ENCODE measurements around the gene SACS. TPM values are rescaled to one million over a fixed set of nuclear protein-coding genes. Genes with fewer than 3 reads are reported as not detected.

The SACS gene
- total RNA-seq, 1 experiment from 2014 or later, result 19.8 TPM

- intact Hi-C loops (cut with micrococcal nuclease; ENCODE audit: unreplicated experiment) (no loop called here), in situ Hi-C loops (cut with HindIII; ENCODE audit: low pct_unique_long_range_greater_than_20kb, low sequenced_read_pairs) (no loop called here)
- POLR2A ChIA-PET, result no interaction called here
These were observed 43.6 kb upstream of the SACS start for GRCh38 chr13:23477101-23477500.

GRCh38 chr13:23473221-23473620 lies 39.7 kb upstream of the SACS start:
- DNase-seq (ENCODE audit: low read depth, low spot score) (no peak), ATAC-seq (no peak)
- BruUV-seq (replicated peaks), result no TSS peak
- TF ChIP-seq, protein P1, sequence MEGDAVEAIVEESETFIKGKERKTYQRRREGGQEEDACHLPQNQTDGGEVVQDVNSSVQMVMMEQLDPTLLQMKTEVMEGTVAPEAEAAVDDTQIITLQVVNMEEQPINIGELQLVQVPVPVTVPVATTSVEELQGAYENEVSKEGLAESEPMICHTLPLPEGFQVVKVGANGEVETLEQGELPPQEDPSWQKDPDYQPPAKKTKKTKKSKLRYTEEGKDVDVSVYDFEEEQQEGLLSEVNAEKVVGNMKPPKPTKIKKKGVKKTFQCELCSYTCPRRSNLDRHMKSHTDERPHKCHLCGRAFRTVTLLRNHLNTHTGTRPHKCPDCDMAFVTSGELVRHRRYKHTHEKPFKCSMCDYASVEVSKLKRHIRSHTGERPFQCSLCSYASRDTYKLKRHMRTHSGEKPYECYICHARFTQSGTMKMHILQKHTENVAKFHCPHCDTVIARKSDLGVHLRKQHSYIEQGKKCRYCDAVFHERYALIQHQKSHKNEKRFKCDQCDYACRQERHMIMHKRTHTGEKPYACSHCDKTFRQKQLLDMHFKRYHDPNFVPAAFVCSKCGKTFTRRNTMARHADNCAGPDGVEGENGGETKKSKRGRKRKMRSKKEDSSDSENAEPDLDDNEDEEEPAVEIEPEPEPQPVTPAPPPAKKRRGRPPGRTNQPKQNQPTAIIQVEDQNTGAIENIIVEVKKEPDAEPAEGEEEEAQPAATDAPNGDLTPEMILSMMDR (IDR thresholded peaks at IDR 0.05), result no peak
- TF ChIP-seq SIN3A (IDR thresholded peaks at IDR 0.05; ENCODE audit: borderline replicate concordance, insufficient read depth, low read depth, low read length) (no peak), POLR2AphosphoS5 (IDR thresholded peaks at IDR 0.05; ENCODE audit: low read depth, low read length) (no peak)
- TF ChIP-seq, protein P2, sequence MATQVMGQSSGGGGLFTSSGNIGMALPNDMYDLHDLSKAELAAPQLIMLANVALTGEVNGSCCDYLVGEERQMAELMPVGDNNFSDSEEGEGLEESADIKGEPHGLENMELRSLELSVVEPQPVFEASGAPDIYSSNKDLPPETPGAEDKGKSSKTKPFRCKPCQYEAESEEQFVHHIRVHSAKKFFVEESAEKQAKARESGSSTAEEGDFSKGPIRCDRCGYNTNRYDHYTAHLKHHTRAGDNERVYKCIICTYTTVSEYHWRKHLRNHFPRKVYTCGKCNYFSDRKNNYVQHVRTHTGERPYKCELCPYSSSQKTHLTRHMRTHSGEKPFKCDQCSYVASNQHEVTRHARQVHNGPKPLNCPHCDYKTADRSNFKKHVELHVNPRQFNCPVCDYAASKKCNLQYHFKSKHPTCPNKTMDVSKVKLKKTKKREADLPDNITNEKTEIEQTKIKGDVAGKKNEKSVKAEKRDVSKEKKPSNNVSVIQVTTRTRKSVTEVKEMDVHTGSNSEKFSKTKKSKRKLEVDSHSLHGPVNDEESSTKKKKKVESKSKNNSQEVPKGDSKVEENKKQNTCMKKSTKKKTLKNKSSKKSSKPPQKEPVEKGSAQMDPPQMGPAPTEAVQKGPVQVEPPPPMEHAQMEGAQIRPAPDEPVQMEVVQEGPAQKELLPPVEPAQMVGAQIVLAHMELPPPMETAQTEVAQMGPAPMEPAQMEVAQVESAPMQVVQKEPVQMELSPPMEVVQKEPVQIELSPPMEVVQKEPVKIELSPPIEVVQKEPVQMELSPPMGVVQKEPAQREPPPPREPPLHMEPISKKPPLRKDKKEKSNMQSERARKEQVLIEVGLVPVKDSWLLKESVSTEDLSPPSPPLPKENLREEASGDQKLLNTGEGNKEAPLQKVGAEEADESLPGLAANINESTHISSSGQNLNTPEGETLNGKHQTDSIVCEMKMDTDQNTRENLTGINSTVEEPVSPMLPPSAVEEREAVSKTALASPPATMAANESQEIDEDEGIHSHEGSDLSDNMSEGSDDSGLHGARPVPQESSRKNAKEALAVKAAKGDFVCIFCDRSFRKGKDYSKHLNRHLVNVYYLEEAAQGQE (IDR thresholded peaks at IDR 0.05; ENCODE audit: insufficient read depth in 1 of 2, low read depth in 2 of 2, low read length in 1 of 2), result no peak
- no peaks in the 10 kb centered on the region for H3K4me1 ChIP-seq (ENCODE audit: control insufficient read depth, insufficient read depth, low read length)
- in situ Hi-C loops (cut with HindIII; ENCODE audit: low pct_unique_long_range_greater_than_20kb, low sequenced_read_pairs) (no loop called here), intact Hi-C loops (cut with micrococcal nuclease; ENCODE audit: unreplicated experiment) (no loop called here)
- H3K4me3 ChIP-seq (ENCODE audit: low read depth in 2 of 2, low read length in 2 of 2), result no peak overlapping the region
- no peaks in the 10 kb centered on the region for H3K27me3 ChIP-seq (ENCODE audit: control insufficient read depth, insufficient read depth, low read length)
- no peaks in the 10 kb centered on the region for H3K9me3 ChIP-seq (ENCODE audit: control insufficient read depth, insufficient read depth, low read depth, low read length)
- H3K27ac ChIP-seq (ENCODE audit: low read length), result no peak overlapping the region
- ChIA-PET CTCF (no interaction called here), POLR2A (no interaction called here)
- H3K36me3 ChIP-seq (ENCODE audit: control insufficient read depth, insufficient read depth, low read length), result no peaks in the 10 kb centered on the region

More at GRCh38 chr13:23477101-23477500, 43.6 kb upstream of the SACS start:
- Histone ChIP-seq H3K27ac (ENCODE audit: low read length) (no peak overlapping the region), H3K4me1 (ENCODE audit: control insufficient read depth, insufficient read depth, low read length) (no peaks in the 10 kb centered on the region), H3K9me3 (ENCODE audit: control insufficient read depth, insufficient read depth, low read depth, low read length) (no peaks in the 10 kb centered on the region; the same call in 1 of the 2 replicates), H3K36me3 (ENCODE audit: control insufficient read depth, insufficient read depth, low read length) (no peaks in the 10 kb centered on the region), H3K27me3 (ENCODE audit: control insufficient read depth, insufficient read depth, low read length) (no peaks in the 10 kb centered on the region), H3K4me3 (ENCODE audit: low read depth in 2 of 2, low read length in 2 of 2) (no peak overlapping the region)
- CTCF ChIA-PET, result no interaction called here
- no TSS peak for BruUV-seq (replicated peaks)
- ATAC-seq (no peak), DNase-seq (ENCODE audit: low read depth, low spot score) (no peak)
- TF ChIP-seq SIN3A (IDR thresholded peaks at IDR 0.05; ENCODE audit: borderline replicate concordance, insufficient read depth, low read depth, low read length), result no peak
- no peak for TF ChIP-seq TCF7L2 (IDR thresholded peaks at IDR 0.05; ENCODE audit: low read depth, low read length)

DNA sequence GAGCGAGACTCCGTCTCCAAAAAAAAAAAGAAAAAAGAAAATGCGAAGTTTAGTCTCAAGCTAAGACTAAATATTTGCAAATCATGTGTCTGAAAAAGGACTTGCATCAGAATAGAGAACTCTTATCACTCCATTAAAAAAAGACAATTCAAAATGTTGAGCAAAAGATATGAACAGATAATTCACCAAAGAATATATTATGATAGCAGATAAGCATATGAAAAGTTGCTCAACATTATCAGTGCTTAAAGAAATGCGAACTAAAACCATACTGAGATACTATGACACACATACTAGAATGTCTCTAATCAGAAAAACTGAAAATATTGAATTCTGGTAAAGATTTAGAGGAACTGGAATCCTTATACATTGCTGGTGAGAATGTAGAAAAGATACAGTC lies 38.7 kb upstream of the SACS start:
- ChIA-PET CTCF (no interaction called here), POLR2A (no interaction called here)
- intact Hi-C loops (cut with micrococcal nuclease; ENCODE audit: unreplicated experiment), result no loop called here
- in situ Hi-C loops (cut with HindIII; ENCODE audit: low pct_unique_long_range_greater_than_20kb, low sequenced_read_pairs), result no loop called here
- TF ChIP-seq, protein P1 (IDR thresholded peaks at IDR 0.05), result no peak
- TF ChIP-seq, protein P2 (IDR thresholded peaks at IDR 0.05; ENCODE audit: insufficient read depth in 1 of 2, low read depth in 2 of 2, low read length in 1 of 2), result no peak
- TF ChIP-seq SIN3A (IDR thresholded peaks at IDR 0.05; ENCODE audit: borderline replicate concordance, insufficient read depth, low read depth, low read length) (no peak), POLR2AphosphoS5 (IDR thresholded peaks at IDR 0.05; ENCODE audit: low read depth, low read length) (no peak), TCF7L2 (IDR thresholded peaks at IDR 0.05; ENCODE audit: low read depth, low read length) (no peak)
- H3K36me3 ChIP-seq (ENCODE audit: control insufficient read depth, insufficient read depth, low read length), result no peaks in the 10 kb centered on the region
- no peak for DNase-seq (ENCODE audit: low read depth, low spot score)
- no peak overlapping the region for H3K4me3 ChIP-seq (ENCODE audit: low read depth in 2 of 2, low read length in 2 of 2)
- H3K4me1 ChIP-seq (ENCODE audit: control insufficient read depth, insufficient read depth, low read length), result no peaks in the 10 kb centered on the region
- no peaks in the 10 kb centered on the region for H3K27me3 ChIP-seq (ENCODE audit: control insufficient read depth, insufficient read depth, low read length)
- H3K27ac ChIP-seq (ENCODE audit: low read length), result no peak overlapping the region
- no TSS peak for BruUV-seq (replicated peaks)
- no peak for ATAC-seq
- no peaks in the 10 kb centered on the region for H3K9me3 ChIP-seq (ENCODE audit: control insufficient read depth, insufficient read depth, low read depth, low read length)

Data from Panc1 (cell line).